Activated B cell treated with CpG ODN at 0.5 μM for 24 hours (primary cell): ENCODE measurements around the gene CCDC3. TPM values are rescaled to one million over a fixed set of nuclear protein-coding genes. Genes with fewer than 3 reads are reported as not detected.

Source experiments
- ATAC-seq: fragments of 200-7000 bp; cut with Tn5 transposase; one replicate; pipeline ENCODE4 v1.10.0; 2021; ENCODE audit warnings: low read depth, mild to moderate bottlenecking, moderate library complexity
- CTCF ChIA-PET: fragments of 350-600 bp; sonication (Branson Sonifier 250); formaldehyde crosslinking; loops from one replicate; lab custom pipeline; 2021; ENCODE audit warnings: antibody characterized with exemption; lab: Charles Lee
- POLR2A ChIA-PET: fragments of 350-600 bp; sonication (Branson Sonifier 250); formaldehyde crosslinking; loops from one replicate; lab custom pipeline; 2021; ENCODE audit warnings: antibody characterized with exemption; lab: Charles Lee
- DNase-seq: peaks from one replicate; pipeline ENCODE4 v3.0.0; 2022
- H3K27ac Mint-ChIP-seq: one replicate; pipeline ENCODE4 v1.8.0; 2020; ENCODE audit warnings: mixed read lengths
- H3K27me3 Mint-ChIP-seq: one replicate; pipeline ENCODE4 v1.8.0; 2021; ENCODE audit warnings: mixed read lengths
- H3K36me3 Mint-ChIP-seq: one replicate; pipeline ENCODE4 v1.8.0; 2021; ENCODE audit warnings: low read depth, mixed read lengths
- H3K4me1 Mint-ChIP-seq: one replicate; pipeline ENCODE4 v1.8.0; 2021; ENCODE audit warnings: mixed read lengths
- H3K4me3 Mint-ChIP-seq: one replicate; pipeline ENCODE4 v1.8.0; 2020; ENCODE audit warnings: mild to moderate bottlenecking, mixed read lengths
- H3K9me3 Mint-ChIP-seq: one replicate; pipeline ENCODE4 v1.8.0; 2020; ENCODE audit warnings: mixed read lengths
- intact Hi-C: fragments of 100-400 bp; cut with micrococcal nuclease; formaldehyde crosslinking; loops from one replicate; pipeline ENCODE4 v1.15.1; 2024
- total RNA-seq: library from RNA; stranded (reverse); gene quantifications from 2 replicates; pipeline ENCODE4 v1.2.3, GENCODE V29; 2022
- TF ChIP-seq, protein P1 (sequence below): fragments of 200-600 bp; IDR thresholded peaks from one replicate; pipeline ENCODE4 v1.8.0; 2022; ENCODE audit warnings: antibody characterized with exemption, mild to moderate bottlenecking

CCDC3 gene
- total RNA-seq, 1 donor from 2014 or later: 0.07 TPM

DNA sequence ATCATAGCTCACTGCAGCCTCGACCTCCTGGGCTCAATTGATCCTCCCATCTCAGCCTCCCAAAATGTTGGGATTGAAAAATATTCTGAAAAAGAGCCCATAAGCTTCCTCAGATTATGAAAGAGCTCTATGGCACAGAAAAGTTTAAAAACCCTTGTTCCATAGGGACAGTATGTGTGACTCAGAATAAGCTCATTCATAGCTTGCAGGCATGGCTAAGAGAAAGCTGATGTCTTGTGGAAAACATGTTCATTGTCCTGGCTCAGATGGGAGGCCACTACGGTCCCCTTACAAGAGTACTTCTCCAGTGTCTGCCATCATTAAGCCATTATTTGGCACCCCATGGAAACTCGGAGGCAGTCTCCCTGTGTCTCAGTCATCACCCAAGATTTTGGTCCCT, 64.0 kb downstream of the CCDC3 start:
- no peaks in the 10 kb centered on the region for H3K9me3 Mint-ChIP-seq
- TF ChIP-seq, protein P1, sequence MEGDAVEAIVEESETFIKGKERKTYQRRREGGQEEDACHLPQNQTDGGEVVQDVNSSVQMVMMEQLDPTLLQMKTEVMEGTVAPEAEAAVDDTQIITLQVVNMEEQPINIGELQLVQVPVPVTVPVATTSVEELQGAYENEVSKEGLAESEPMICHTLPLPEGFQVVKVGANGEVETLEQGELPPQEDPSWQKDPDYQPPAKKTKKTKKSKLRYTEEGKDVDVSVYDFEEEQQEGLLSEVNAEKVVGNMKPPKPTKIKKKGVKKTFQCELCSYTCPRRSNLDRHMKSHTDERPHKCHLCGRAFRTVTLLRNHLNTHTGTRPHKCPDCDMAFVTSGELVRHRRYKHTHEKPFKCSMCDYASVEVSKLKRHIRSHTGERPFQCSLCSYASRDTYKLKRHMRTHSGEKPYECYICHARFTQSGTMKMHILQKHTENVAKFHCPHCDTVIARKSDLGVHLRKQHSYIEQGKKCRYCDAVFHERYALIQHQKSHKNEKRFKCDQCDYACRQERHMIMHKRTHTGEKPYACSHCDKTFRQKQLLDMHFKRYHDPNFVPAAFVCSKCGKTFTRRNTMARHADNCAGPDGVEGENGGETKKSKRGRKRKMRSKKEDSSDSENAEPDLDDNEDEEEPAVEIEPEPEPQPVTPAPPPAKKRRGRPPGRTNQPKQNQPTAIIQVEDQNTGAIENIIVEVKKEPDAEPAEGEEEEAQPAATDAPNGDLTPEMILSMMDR: no peak
- H3K4me1 Mint-ChIP-seq: no peaks in the 10 kb centered on the region
- intact Hi-C loops: no loop called here
- DNase-seq (no peak), ATAC-seq (no peak)
- no peaks in the 10 kb centered on the region for H3K36me3 Mint-ChIP-seq
- ChIA-PET POLR2A (no interaction called here), CTCF (no interaction called here)
- peaks cover 17% of the 10 kb centered on the region for H3K27me3 Mint-ChIP-seq
- H3K27ac Mint-ChIP-seq: no peak overlapping the region
- no peak overlapping the region for H3K4me3 Mint-ChIP-seq

GRCh38 chr10:12934777-12935176, 66.7 kb downstream of the CCDC3 start:
- no peak for ATAC-seq
- intact Hi-C loops: no loop called here
- Mint-ChIP-seq H3K9me3 (no peaks in the 10 kb centered on the region), H3K27me3 (peaks cover 15% of the 10 kb centered on the region), H3K27ac (no peak overlapping the region), H3K36me3 (no peaks in the 10 kb centered on the region), H3K4me1 (no peaks in the 10 kb centered on the region), H3K4me3 (no peak overlapping the region)
- no peak for DNase-seq
- CTCF ChIA-PET: no interaction called here
- POLR2A ChIA-PET: no interaction called here
- TF ChIP-seq, protein P1: no peak

DNA sequence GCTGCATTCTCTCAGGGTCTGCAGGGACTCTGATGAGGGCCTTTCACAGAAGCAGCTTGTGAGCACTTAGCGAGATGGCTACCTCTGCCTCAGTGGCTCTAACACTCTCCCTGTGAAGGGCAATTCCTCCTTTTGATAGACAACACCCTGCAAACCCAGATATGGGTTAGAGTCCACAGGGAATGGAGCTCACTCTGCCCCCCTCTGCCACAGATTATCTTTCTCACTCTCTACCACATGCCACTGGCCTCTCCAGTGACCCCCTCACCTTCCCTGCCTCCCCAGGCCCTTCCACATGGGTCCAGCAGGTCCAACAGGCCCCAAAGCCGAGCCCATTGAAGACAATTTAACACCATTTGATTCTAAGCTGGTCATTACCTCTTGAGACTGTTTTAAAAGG, 72.1 kb downstream of the CCDC3 start:
- DNase-seq: no peak
- peaks cover 3% of the 10 kb centered on the region for H3K9me3 Mint-ChIP-seq
- no peaks in the 10 kb centered on the region for H3K36me3 Mint-ChIP-seq
- CTCF ChIA-PET: no interaction called here
- H3K27ac Mint-ChIP-seq: no peak overlapping the region
- intact Hi-C loops: no loop called here
- TF ChIP-seq, protein P1: no peak
- POLR2A ChIA-PET: no interaction called here
- no peaks in the 10 kb centered on the region for H3K27me3 Mint-ChIP-seq
- no peak overlapping the region for H3K4me3 Mint-ChIP-seq
- ATAC-seq: no peak
- H3K4me1 Mint-ChIP-seq: no peaks in the 10 kb centered on the region

DNA sequence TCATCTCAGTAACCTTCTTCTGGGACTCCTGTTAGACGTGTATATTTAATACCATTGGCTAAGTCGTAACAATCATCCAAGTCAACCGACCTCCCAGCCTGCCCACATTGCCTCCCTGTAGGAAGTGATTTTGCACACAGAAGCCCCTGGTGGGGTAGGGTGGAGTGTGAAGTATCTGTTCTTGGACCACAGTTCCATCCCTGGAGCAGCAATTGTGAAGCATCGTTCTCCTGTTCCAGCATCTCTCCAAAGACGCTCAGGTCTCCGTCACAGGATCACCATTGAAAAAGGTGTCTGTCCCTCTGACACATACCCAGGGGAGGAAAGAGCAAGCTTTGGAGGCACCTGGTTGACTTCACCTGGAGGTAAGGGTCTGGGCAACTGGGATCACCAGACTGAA, 72.9 kb downstream of the CCDC3 start:
- Mint-ChIP-seq H3K27me3 (no peaks in the 10 kb centered on the region), H3K36me3 (no peaks in the 10 kb centered on the region), H3K27ac (no peak overlapping the region), H3K4me3 (no peak overlapping the region), H3K9me3 (peaks cover 3% of the 10 kb centered on the region), H3K4me1 (no peaks in the 10 kb centered on the region)
- intact Hi-C loops: no loop called here
- no peak for ATAC-seq
- TF ChIP-seq, protein P1: no peak
- CTCF ChIA-PET: no interaction called here
- POLR2A ChIA-PET: no interaction called here
- DNase-seq: no peak

DNA sequence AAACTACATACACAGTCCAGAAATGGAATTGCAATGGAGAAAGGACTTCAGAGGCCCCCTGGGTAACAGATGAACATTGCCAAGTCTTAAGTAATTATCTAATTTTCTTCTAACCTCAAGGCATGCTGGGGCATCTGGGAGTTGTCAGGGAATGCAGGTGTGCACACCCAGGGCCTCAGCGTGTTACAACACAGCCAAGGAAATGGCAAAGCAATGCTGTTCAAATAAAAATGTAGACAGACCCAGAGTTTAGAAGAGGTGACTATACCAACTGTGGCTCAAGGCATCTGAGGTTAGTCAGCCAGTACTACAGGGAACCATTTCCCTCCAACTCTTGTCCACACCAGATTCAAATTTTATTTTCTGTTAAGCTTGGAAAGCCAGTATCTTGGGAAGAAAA, 73.6 kb downstream of the CCDC3 start:
- Mint-ChIP-seq H3K36me3 (no peaks in the 10 kb centered on the region), H3K4me3 (no peak overlapping the region), H3K9me3 (peaks cover 3% of the 10 kb centered on the region), H3K27me3 (no peaks in the 10 kb centered on the region), H3K27ac (no peak overlapping the region), H3K4me1 (no peaks in the 10 kb centered on the region)
- CTCF ChIA-PET: no interaction called here
- TF ChIP-seq, protein P1: no peak
- intact Hi-C loops: no loop called here
- DNase-seq (no peak), ATAC-seq (no peak)
- POLR2A ChIA-PET: no interaction called here
